ENCODE measurements around the gene REV1. TPM values are rescaled to one million over a fixed set of nuclear protein-coding genes. Genes with fewer than 3 reads are reported as not detected.
"Not testable (repeated sequence)": the region's sequence is repeated elsewhere in the genome, so short reads cannot be mapped to it uniquely, and the experiment has no call there.

Gene REV1
- total RNA-seq, 1 experiment from 2014 or later = 39.6 TPM

GRCh38 chr2:99476629-99477028, 13.2 kb downstream of the REV1 start:
- Mint-ChIP-seq H3K4me1 (ENCODE audit: low read depth, unreplicated experiment) (peaks cover 28% of the 10 kb centered on the region), H3K27ac (ENCODE audit: unreplicated experiment) (no peak overlapping the region), H3K9me3 (ENCODE audit: unreplicated experiment) (peaks cover 3% of the 10 kb centered on the region), H3K36me3 (ENCODE audit: insufficient read depth, unreplicated experiment) (peaks cover 7% of the 10 kb centered on the region), H3K4me3 (ENCODE audit: unreplicated experiment) (no peak overlapping the region), H3K27me3 (ENCODE audit: insufficient read depth, unreplicated experiment) (no peaks in the 10 kb centered on the region)
- H3K36me3 ChIP-seq (ENCODE audit: control insufficient read depth, insufficient read depth, low read length) = no peaks in the 10 kb centered on the region
- no peak for DNase-seq
- no peaks in the 10 kb centered on the region for H3K27me3 ChIP-seq (replicated peaks; ENCODE audit: control insufficient read depth, insufficient read depth, low read length)
- H3K4me1 ChIP-seq = peaks cover 24% of the 10 kb centered on the region; the same call in 1 of the 2 replicates
- ChIA-PET POLR2A (no interaction called here), CTCF (no interaction called here)
- BruUV-seq (replicated peaks) = no TSS peak
- no peaks in the 10 kb centered on the region for H3K9me3 ChIP-seq
- intact Hi-C loops (cut with micrococcal nuclease; ENCODE audit: unreplicated experiment) = no loop called here
- no peak overlapping the region for H3K4me3 ChIP-seq (ENCODE audit: low read depth, low read length)
- no peak for TF ChIP-seq CTCF (IDR thresholded peaks at IDR 0.05; ENCODE audit: insufficient read depth in 1 of 2, low read depth in 1 of 2, low read length in 1 of 2, severe bottlenecking in 1 of 2, unreplicated experiment in 1 of 2)

GRCh38 chr2:99475095-99475494, 14.7 kb downstream of the REV1 start:
- CTCF ChIA-PET; BruUV-seq (replicated peaks): not testable (repeated sequence)

GRCh38 chr2:99473518-99474083, 16.2 kb downstream of the REV1 start:
- BruUV-seq (replicated peaks) = no TSS peak
- Mint-ChIP-seq H3K36me3 (ENCODE audit: insufficient read depth, unreplicated experiment) (peaks cover 2% of the 10 kb centered on the region), H3K27me3 (ENCODE audit: insufficient read depth, unreplicated experiment) (no peaks in the 10 kb centered on the region), H3K4me1 (ENCODE audit: low read depth, unreplicated experiment) (peaks cover 31% of the 10 kb centered on the region), H3K4me3 (ENCODE audit: unreplicated experiment) (no peak overlapping the region), H3K9me3 (ENCODE audit: unreplicated experiment) (peaks cover 20% of the 10 kb centered on the region), H3K27ac (ENCODE audit: unreplicated experiment) (no peak overlapping the region)
- no peaks in the 10 kb centered on the region; the same call in 1 of the 2 replicates for H3K36me3 ChIP-seq (ENCODE audit: control insufficient read depth, insufficient read depth, low read length)
- H3K4me3 ChIP-seq (ENCODE audit: low read depth, low read length) = no peak overlapping the region
- no peaks in the 10 kb centered on the region for H3K27me3 ChIP-seq (replicated peaks; ENCODE audit: control insufficient read depth, insufficient read depth, low read length)
- peaks cover 24% of the 10 kb centered on the region; the same call in 1 of the 2 replicates for H3K4me1 ChIP-seq
- intact Hi-C loops (cut with micrococcal nuclease; ENCODE audit: unreplicated experiment) = no loop called here
- CTCF ChIA-PET = no interaction called here
- DNase-seq = no peak
- no peak for TF ChIP-seq CTCF (IDR thresholded peaks at IDR 0.05; ENCODE audit: insufficient read depth in 1 of 2, low read depth in 1 of 2, low read length in 1 of 2, severe bottlenecking in 1 of 2, unreplicated experiment in 1 of 2)
- POLR2A ChIA-PET = no interaction called here
- H3K9me3 ChIP-seq = no peaks in the 10 kb centered on the region

More at GRCh38 chr2:99475095-99475494, 14.7 kb downstream of the REV1 start:
- H3K4me1 ChIP-seq = peaks cover 24% of the 10 kb centered on the region; the same call in 1 of the 2 replicates
- DNase-seq = peak in 1 of 2 experiments; percentile 12
- H3K27me3 ChIP-seq (replicated peaks; ENCODE audit: control insufficient read depth, insufficient read depth, low read length); H3K27me3 Mint-ChIP-seq (ENCODE audit: insufficient read depth, unreplicated experiment); H3K4me3 ChIP-seq (ENCODE audit: low read depth, low read length); H3K36me3 Mint-ChIP-seq (ENCODE audit: insufficient read depth, unreplicated experiment); H3K36me3 ChIP-seq (ENCODE audit: control insufficient read depth, insufficient read depth, low read length); intact Hi-C loops (cut with micrococcal nuclease; ENCODE audit: unreplicated experiment); H3K4me3 Mint-ChIP-seq (ENCODE audit: unreplicated experiment); POLR2A ChIA-PET; H3K9me3 ChIP-seq: not testable (repeated sequence)
- H3K27ac Mint-ChIP-seq (ENCODE audit: unreplicated experiment) = peak overlapping the region; percentile 46
- H3K9me3 Mint-ChIP-seq (ENCODE audit: unreplicated experiment) = peaks cover 19% of the 10 kb centered on the region
- peaks cover 33% of the 10 kb centered on the region for H3K4me1 Mint-ChIP-seq (ENCODE audit: low read depth, unreplicated experiment)

Measured in Caco-2 (cell line).